ENCODE results near the gene GABRE.
"Not testable (repeated sequence)": the region's sequence is repeated elsewhere in the genome, so short reads cannot be mapped to it uniquely, and the experiment has no call there.

GABRE gene

GRCh38 chrX:151962034-151962433 is 12.4 kb downstream of the GABRE start:
- no peak for DNase-seq

GRCh38 chrX:151958101-151958500 is 16.4 kb downstream of the GABRE start:
- DNase-seq: no peak

- no peak for DNase-seq
Measured at GRCh38 chrX:151954730-151955129, 19.7 kb downstream of the GABRE start.

GRCh38 chrX:151938172-151938571 is 36.3 kb downstream of the GABRE start:
- DNase-seq: no peak

- no peak for DNase-seq
Measured at GRCh38 chrX:151935358-151935757, 39.1 kb downstream of the GABRE start.

- no peak for DNase-seq
Measured at GRCh38 chrX:151929126-151929525, 45.4 kb downstream of the GABRE start.

- no peak for DNase-seq
Measured at GRCh38 chrX:151923648-151924047, 50.8 kb downstream of the GABRE start.

GRCh38 chrX:151922692-151923091 is 51.8 kb downstream of the GABRE start:
- no peak for DNase-seq

GRCh38 chrX:151921866-151922265 is 52.6 kb downstream of the GABRE start:
- DNase-seq: no peak

GRCh38 chrX:151921292-151921691 is 53.2 kb downstream of the GABRE start:
- DNase-seq: no peak

- no peak for DNase-seq
Measured at GRCh38 chrX:151920530-151920929, 53.9 kb downstream of the GABRE start.

GRCh38 chrX:151920101-151920500 is 54.4 kb downstream of the GABRE start:
- no peak for DNase-seq

- no peak for DNase-seq
Measured at GRCh38 chrX:151919610-151920009, 54.9 kb downstream of the GABRE start.

- DNase-seq: not testable (repeated sequence)
Measured at GRCh38 chrX:151918736-151919135, 55.7 kb downstream of the GABRE start.

- DNase-seq: no peak
Measured at GRCh38 chrX:151912780-151913179, 61.7 kb downstream of the GABRE start, which contains the start of gene MAGEA4. Gene MAGEA4, plus strand, starts transcription at chrX:151912889. Its CDS starts 10,776 bp downstream, at chrX:151923665.

GRCh38 chrX:151912221-151912620 is 62.3 kb downstream of the GABRE start:
- no peak for DNase-seq

- no peak for DNase-seq
Measured at GRCh38 chrX:151904989-151905388, 69.5 kb downstream of the GABRE start.

Data from NCI-H510A treated with DMSO at 0.1 percent for 48 hours (cell line).